Pancreas (tissue), 10 donors: ENCODE results near the gene PRSS36. TPM values are rescaled to one million over a fixed set of nuclear protein-coding genes. Genes with fewer than 3 reads are reported as not detected.
"Not testable (repeated sequence)": the region's sequence is repeated elsewhere in the genome, so short reads cannot be mapped to it uniquely, and the experiment has no call there.

Experiments
- ATAC-seq, 4 donors: fragments of 200-7000 bp; cut with Tn5 transposase; one replicate each; pipeline versions ENCODE4 v1.8.0 to v1.9.1; 2020; ENCODE audit warnings: mild to moderate bottlenecking in 4 of 4, moderate library complexity in 4 of 4
- DNase-seq, 6 donors: peaks; one replicate each; pipeline ENCODE4 v3.0.0-alpha.2; 2020
- FAIRE-seq: peaks from 2 replicates; lab custom pipeline; 2012; peaks lifted over from hg19 to GRCh38; lab: Jason Lieb, UNC
- H3K27ac ChIP-seq, 4 donors: fragments of 200-600 bp; sonication (generic); 1 replicate in 3 of 4; 2 replicates in 1 of 4; pipeline versions ENCODE4 v1.5.0 to v1.8.0; 2020
- H3K27me3 ChIP-seq, 4 donors: fragments of 200-600 bp; one replicate each; pipeline ENCODE4 v1.8.0; 2021
- H3K36me3 ChIP-seq, 3 donors: fragments of 200-600 bp; sonication (generic) in 1 of 3; one replicate each; pipeline versions ENCODE4 v1.5.0 to v1.8.0; 2020 to 2021
- H3K4me1 ChIP-seq, 3 donors: fragments of 200-600 bp; one replicate each; pipeline ENCODE4 v1.8.0; 2021
- H3K4me3 ChIP-seq, 4 donors: fragments of 200-600 bp; sonication (generic) in 2 of 4; one replicate each; pipeline versions ENCODE4 v1.5.0 to v1.8.0; 2020 to 2021
- H3K9me3 ChIP-seq, 4 donors: fragments of 200-600 bp; one replicate each; pipeline ENCODE4 v1.8.0; 2021
- CTCF ChIP-seq, 4 donors: fragments of 200-600 bp; sonication (generic) in 3 of 4; IDR thresholded peaks; one replicate each; pipeline versions ENCODE4 v1.5.0 to v1.8.0; 2021; ENCODE audit warnings: antibody characterized with exemption in 4 of 4
- WGBS, 2 donors: extraction: QIAGEN DNeasy Blood & Tissue Kit; methylation state at CpG; one replicate each; pipeline ENCODE4 v1.1.7; 2013; 5-methylcytosine and 5-hydroxymethylcytosine counted together
- intact Hi-C, 3 donors: fragments of 100-400 bp; cut with DNase I; formaldehyde crosslinking; loops; one replicate each; pipeline versions ENCODE4 v1.11.1 to v1.14.2; 2022
- polyA plus RNA-seq, 2 donors: library from polyadenylated mRNA; stranded (reverse); fragments of 200-250 nt; gene quantifications; one replicate each; pipeline ENCODE4 v1.2.3, GENCODE V29; 2013
- total RNA-seq, 6 donors: library from RNA; stranded (reverse); fragmentation: NEBNext Ultra II Directional in 4 of 6; extraction: Animal tissue kit (Norgen Biotek cat#: 25700) in 4 of 6; gene quantifications; one replicate each; pipeline versions ENCODE4 v1.2.1 to v1.2.4, GENCODE V29; 2021 to 2023
- donor health status: healthy with polysubstance abuse.
- donor health status: DM: no; HTN: no; CAD: no; lungs with moderate emphysema.
- donor health status: DM: no; HTN: no; CAD: no.
- donor health status: control.
- donor health status: control.
- donor health status: Bipolar disorder and iron deficiency.
- donor health status: DM: yes; HTN: yes; CAD: no.
- donor health status: DM: no; HTN: no; CAD: no.
- donor health status: DM: no; HTN: no; CAD: no.
- donor health status: DM: yes; HTN: yes; CAD: no.

PRSS36 gene
- total RNA-seq: 1 to 10 TPM in 2 of 6 donors, under 1 TPM in 4; 0.14 to 3.1 (median 0.79) TPM
- polyA plus RNA-seq: 1 to 10 TPM; 1.9 to 2.7 TPM

DNA sequence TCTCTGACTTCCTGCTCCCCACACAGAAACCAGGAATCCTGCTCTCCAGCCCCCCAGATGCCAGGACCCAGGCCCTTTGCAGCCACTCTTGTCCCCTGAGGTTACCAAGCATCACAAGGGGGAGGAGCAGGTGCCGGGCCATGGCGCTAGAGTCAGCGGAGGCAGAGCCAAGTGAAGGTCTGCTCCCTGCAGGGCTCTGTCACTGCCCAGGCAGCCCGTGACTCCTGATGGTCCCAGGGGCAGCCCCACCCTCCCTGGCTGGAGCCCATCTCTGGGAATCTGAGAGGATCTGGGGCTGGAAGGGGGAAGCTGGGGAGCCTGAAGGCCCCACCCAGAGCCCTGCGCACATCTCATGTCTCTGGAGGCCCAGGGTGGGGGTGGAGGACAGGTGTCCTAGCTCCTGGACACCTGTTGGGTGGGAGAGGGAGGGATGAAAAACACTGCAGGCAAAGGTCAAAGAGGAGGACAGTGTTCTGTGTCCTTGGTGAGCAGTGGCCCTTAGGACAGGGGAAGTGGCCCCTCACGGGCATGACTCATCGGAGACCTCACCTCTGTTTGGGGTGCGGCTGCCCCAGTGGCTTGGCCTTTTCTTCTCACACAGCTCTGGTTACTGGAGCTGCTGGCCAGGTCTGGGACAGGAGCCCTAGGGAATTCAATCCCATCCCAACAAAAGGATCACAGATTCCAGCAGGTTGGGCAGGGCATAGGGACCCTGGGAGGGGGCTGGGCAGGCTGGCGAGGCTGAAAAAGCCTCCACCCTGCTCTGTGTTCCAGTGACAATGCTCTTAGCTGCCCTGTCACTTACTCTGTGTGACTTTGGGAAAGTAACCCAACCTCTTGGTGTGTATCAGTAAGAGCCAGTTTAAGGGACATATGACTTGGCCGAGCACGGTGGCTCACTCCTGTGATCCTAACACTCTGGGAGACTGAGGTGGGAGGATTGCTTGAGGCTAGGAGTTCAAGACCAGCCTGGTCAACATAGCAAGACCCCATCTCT is at the start of gene PRSS36:
PRSS36 (minus strand) TSS at position 173 of the 997 bp plus-strand sequence; CDS start at position 142, 31 bp downstream.
- 84 to 91% methylated on average over 11 of the region's 11 CpGs for WGBS, 2 donors
- Histone ChIP-seq H3K4me3 (no peak within 1 kb of the TSS), H3K27me3 (no peaks in the 10 kb centered on the region), H3K9me3 (no peaks in the 10 kb centered on the region), H3K36me3 (no peaks in the 10 kb centered on the region), H3K27ac (peak within 1 kb of the TSS in 1 of 4 donors; percentile 8), H3K4me1 (no peaks in the 10 kb centered on the region)
- intact Hi-C loops: loop anchor here in 2 of 3 donors (5.0 to 10.0 kb wide), 2 partner anchors 53 to 295 kb away; partner anchors contain the start of gene ZNF843 (in 1 of the 2)
- ATAC-seq (peak in 1 of 4 donors; percentile 8), FAIRE-seq (no peak), DNase-seq (peak in 1 of 6 donors; percentile 58)
- TF ChIP-seq CTCF (IDR thresholded peaks at IDR 0.05): no peak

DNA sequence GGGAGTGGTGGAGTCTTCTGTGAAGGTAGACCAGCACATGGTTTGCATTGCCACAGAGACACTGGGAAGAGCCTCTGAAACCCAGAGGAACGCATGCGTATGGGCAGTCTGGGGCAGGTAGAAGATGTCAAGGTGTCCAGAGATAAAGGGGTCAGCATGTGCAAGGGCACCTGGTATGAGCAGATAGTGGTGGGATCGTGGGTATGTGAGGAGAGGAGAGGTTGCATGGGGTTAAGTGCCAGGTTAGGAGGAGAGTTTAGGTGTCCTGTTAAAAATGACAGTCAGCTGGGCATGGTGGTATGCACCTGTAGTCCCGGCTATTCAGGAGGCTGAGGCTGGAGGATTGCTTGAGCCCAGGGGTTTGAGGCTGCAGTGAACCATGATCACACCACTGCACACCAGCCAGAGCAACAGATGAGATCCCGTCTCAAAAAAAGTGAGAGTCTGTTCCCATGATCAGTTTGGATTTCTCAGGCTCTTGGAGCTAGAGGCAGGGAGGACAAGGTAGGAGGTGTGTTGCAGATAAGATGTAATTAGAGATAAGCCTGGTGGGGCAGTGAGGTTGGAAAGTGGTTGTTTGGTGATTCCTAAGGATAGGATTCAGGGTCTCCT is 49.7 kb upstream of the PRSS36 start:
- Histone ChIP-seq H3K4me1 (peaks cover 0 to 4% (median 0%) of the 10 kb centered on the region in 3 donors), H3K4me3 (no peak overlapping the region), H3K9me3 (no peaks in the 10 kb centered on the region), H3K27me3 (no peaks in the 10 kb centered on the region), H3K27ac (no peak overlapping the region), H3K36me3 (peaks cover 0 to 13% (median 11%) of the 10 kb centered on the region in 3 donors)
- WGBS, 2 donors: 86 to 92% methylated on average over 5 of the region's 5 CpGs
- DNase-seq (no peak), FAIRE-seq (no peak), ATAC-seq (no peak)
- TF ChIP-seq CTCF (IDR thresholded peaks at IDR 0.05): no peak
- intact Hi-C loops: no loop called here

DNA sequence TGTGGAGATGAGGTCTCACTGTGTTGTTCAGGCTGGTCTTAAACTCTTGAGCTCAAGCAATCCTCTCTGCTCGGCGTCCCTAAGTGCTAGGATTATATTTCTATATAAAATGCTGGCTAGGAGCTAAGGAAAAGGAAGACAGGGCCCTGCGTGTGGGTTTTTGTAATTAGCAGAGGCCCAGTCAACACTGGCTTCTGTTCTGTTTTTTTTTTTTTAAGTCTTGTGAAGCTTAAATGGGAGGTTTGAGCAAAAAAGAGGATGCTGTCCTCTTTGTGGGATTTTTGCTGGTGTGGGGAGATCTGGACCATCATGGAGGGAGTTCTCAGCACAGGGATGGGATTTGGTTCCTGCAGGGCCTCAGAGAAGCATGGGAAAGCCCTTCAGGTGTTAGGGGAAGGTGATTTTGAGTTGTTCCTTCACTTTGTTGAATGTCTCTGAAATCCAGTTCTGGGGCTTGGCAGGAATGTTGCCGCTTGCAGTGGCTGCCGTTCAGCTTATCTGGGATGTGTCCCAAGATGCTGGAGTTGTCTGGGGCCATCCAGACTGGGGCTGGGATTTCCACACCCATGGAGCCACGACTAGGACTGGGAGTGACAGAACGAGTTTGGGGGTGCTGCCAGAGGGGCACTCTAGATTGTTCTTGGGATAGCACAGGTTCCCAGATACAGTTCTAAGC is 48.5 kb upstream of the PRSS36 start:
- H3K36me3 ChIP-seq: peaks cover 0 to 21% (median 15%) of the 10 kb centered on the region in 3 donors
- WGBS, 2 donors: 74 to 87% methylated on average over 7 of the region's 7 CpGs
- peaks cover 0 to 4% (median 0%) of the 10 kb centered on the region in 3 donors for H3K4me1 ChIP-seq
- ATAC-seq: no peak
- H3K4me3 ChIP-seq: no peak overlapping the region
- no peak for TF ChIP-seq CTCF (IDR thresholded peaks at IDR 0.05)
- no peak overlapping the region for H3K27ac ChIP-seq
- DNase-seq: no peak
- no peak for FAIRE-seq
- intact Hi-C loops: no loop called here
- no peaks in the 10 kb centered on the region for H3K9me3 ChIP-seq
- no peaks in the 10 kb centered on the region for H3K27me3 ChIP-seq

DNA sequence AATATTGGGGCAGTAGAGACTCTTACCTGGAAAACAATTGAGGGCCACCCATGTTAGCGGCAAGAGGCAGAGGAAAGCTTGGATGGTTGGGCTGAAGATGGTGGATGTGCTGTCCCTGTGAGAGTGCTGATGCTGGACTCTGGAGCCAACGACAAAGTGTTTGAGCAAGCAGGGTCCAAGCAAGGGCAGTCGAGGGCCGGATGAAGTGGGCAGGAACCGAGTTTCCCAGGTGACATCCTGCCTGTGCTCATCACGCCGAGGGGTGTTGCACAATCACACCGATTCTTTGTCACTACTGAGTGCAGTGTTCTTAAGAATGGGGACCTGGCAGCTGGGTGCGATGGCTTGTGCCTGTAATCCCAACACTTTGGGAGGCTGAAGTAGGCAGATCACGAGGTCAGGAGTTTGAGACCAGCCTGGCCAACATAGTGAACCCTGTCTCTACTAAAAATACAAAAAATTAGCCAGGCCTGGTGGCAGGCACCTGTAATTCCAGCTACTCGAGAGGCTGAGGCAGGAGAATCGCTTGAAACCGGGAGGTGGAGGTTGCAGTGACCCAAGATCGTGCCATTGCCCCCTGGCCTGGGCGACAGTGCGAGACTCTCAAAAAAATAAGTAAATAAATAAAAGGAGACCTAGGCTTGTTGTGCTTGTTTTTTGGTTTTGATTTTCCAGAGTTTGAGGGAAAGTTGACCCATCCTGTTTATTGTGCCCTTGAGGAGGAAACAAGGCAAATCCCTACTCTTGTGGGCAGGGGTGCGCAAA is 46.6 kb upstream of the PRSS36 start:
- intact Hi-C loops: no loop called here
- Histone ChIP-seq H3K4me3 (no peak overlapping the region), H3K9me3 (no peaks in the 10 kb centered on the region), H3K27me3 (no peaks in the 10 kb centered on the region), H3K36me3 (peaks cover 0 to 39% (median 29%) of the 10 kb centered on the region in 3 donors), H3K4me1 (peaks cover 0 to 1% (median 0%) of the 10 kb centered on the region in 3 donors), H3K27ac (no peak overlapping the region)
- WGBS, 2 donors: 92 to 93% methylated on average over 17 of the region's 17 CpGs
- FAIRE-seq (no peak), DNase-seq (peak in 1 of 6 donors; percentile 13), ATAC-seq (no peak)
- no peak for TF ChIP-seq CTCF (IDR thresholded peaks at IDR 0.05)

- H3K27ac ChIP-seq, H3K27me3 ChIP-seq, H3K4me1 ChIP-seq, FAIRE-seq, H3K4me3 ChIP-seq, DNase-seq, H3K9me3 ChIP-seq, ATAC-seq, intact Hi-C loops: not testable (repeated sequence)
- peaks cover 4 to 46% (median 36%) of the 10 kb centered on the region in 3 donors for H3K36me3 ChIP-seq
- WGBS, 2 donors: 95 to 96% methylated on average over 11 of the region's 11 CpGs
Measured at GRCh38 chr16:31195861-31196260, 46.0 kb upstream of the PRSS36 start.
